SK-N-MC (cell line): Measurements from ENCODE around the gene NSRP1.

Experiments
- EZH2 ChIP-seq: fragments of 200-600 bp; sonication (generic); IDR thresholded peaks from one replicate; pipeline ENCODE4 v1.6.1; 2017; ENCODE audit warnings: antibody characterized with exemption
- FOXP2 ChIP-seq: optimal IDR thresholded peaks from 2 replicates; pipeline ENCODE3; 2011; ENCODE audit warnings: mild to moderate bottlenecking, moderate library complexity; ENCODE audit not compliant: insufficient read depth; ENCODE audit errors: extremely low read length, control extremely low read depth
- POLR2AphosphoS5 ChIP-seq: IDR thresholded peaks from 2 replicates; pipeline ENCODE4 v1.6.1; 2012; ENCODE audit warnings: mild to moderate bottlenecking, low read depth, low read length, borderline replicate concordance

DNA sequence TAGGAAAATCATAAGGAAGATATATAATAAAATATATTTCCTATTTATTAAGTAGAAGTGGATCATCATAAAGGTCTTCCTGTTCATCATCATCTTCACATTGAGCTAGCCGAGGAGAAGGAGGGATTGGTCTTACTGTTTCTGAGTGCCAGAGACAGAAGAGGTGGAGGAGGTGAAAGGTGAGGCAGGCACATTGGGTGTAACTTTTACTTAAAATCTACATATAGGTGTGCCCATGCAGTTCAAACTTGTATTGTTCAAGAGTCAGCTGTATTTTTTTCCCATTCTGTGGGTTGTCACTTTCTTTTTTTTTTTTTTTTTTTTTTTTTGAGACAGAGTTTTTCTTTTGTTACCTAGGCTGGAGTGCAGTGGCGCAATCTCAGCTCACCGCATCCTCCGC lies 34.9 kb downstream of the NSRP1 start:
- no peak for TF ChIP-seq EZH2
- no peak for TF ChIP-seq POLR2AphosphoS5
- no peak for TF ChIP-seq FOXP2
